ENCODE data around the gene SLMAP. TPM values are rescaled to one million over a fixed set of nuclear protein-coding genes. Genes with fewer than 3 reads are reported as not detected.
"Not testable (repeated sequence)": the region's sequence is repeated elsewhere in the genome, so short reads cannot be mapped to it uniquely, and the experiment has no call there.

The SLMAP gene
- total and polyA plus RNA-seq, 2 of the 4 experiments (the other 2 are of a cell fraction), result 15.5 to 26.5 TPM

GRCh38 chr3:57805674-57806073 is 49.6 kb downstream of the SLMAP start:
- in situ Hi-C loops (cut with MboI; ENCODE audit: low sequenced_read_pairs), result no loop called here
- no peaks in the 10 kb centered on the region; the same call in 1 of the 2 replicates for H3K4me1 ChIP-seq (ENCODE audit: control insufficient read depth, insufficient read depth, low read length)
- no peak overlapping the region for H2BK15ac ChIP-seq (ENCODE audit: low read depth, low read length)
- H3K9me3 ChIP-seq (ENCODE audit: control insufficient read depth, insufficient read depth, low read length), result no peaks in the 10 kb centered on the region
- H2AFZ ChIP-seq (replicated peaks; ENCODE audit: low read length, poor library complexity), result no peak overlapping the region
- no peaks in the 10 kb centered on the region for H3K36me3 ChIP-seq (ENCODE audit: control insufficient read depth, insufficient read depth, low read length)
- dilution Hi-C loops (cut with HindIII; ENCODE audit: low sequenced_read_pairs, unreplicated experiment), result no loop called here
- no peak overlapping the region for H4K91ac ChIP-seq (ENCODE audit: insufficient read depth, low read depth, low read length)
- ATAC-seq (ENCODE audit: low read depth), result peak; percentile 67
- no peak overlapping the region for H3K56ac ChIP-seq (ENCODE audit: extremely low read depth, insufficient read depth, low read length)
- no peak overlapping the region for H3K4me3 ChIP-seq (ENCODE audit: insufficient read depth, low read depth, low read length)
- no peak overlapping the region for H3K18ac ChIP-seq (ENCODE audit: low read depth, low read length)
- no peak overlapping the region for H3K4ac ChIP-seq (ENCODE audit: low read depth, low read length)
- intact Hi-C loops (cut with micrococcal nuclease), result no loop called here
- POLR2A ChIA-PET (ENCODE audit: unreplicated experiment), result no interaction called here
- TF ChIP-seq NFE2L2 (IDR thresholded peaks at IDR 0.05; ENCODE audit: low read depth, low read length), result peak; percentile 74
- peak; percentile 72 for TF ChIP-seq FOS (IDR thresholded peaks at IDR 0.05; ENCODE audit: low read depth, low read length)
- no peak for TF ChIP-seq MXI1 (IDR thresholded peaks at IDR 0.05; ENCODE audit: borderline replicate concordance, low read depth, low read length)
- TF ChIP-seq RCOR1 (IDR thresholded peaks at IDR 0.05; ENCODE audit: insufficient replicate concordance, low read length), result peak; percentile 78
- H2BK120ac ChIP-seq (ENCODE audit: low read depth, low read length), result no peak overlapping the region
- no TSS peak for BruUV-seq (replicated peaks)
- no peak overlapping the region for H2BK20ac ChIP-seq (ENCODE audit: low read depth, low read length)
- peaks cover 41% of the 10 kb centered on the region for H4K20me1 ChIP-seq (ENCODE audit: insufficient read depth, low read length)
- H3K79me1 ChIP-seq (ENCODE audit: low read depth in 1 of 2, low read length in 2 of 2), result peaks cover 25 to 59% of the 10 kb centered on the region in 2 experiments
- peak; percentile 89 for DNase-seq
- H4K5ac ChIP-seq (ENCODE audit: low read depth, low read length), result no peak overlapping the region
- no peak overlapping the region for H4K8ac ChIP-seq (ENCODE audit: low read depth in 2 of 2, low read length in 2 of 2)
- CTCF ChIA-PET, result interaction anchor here (0.6 kb wide), 1 partner anchor 18 kb away, joined by 7 read pairs; no protein-coding TSS in a partner anchor
- no peak overlapping the region for H3K9ac ChIP-seq (ENCODE audit: low read depth, low read length)
- H3K27ac ChIP-seq (ENCODE audit: insufficient read depth, low read length), result no peak overlapping the region
- H3K14ac ChIP-seq (replicated peaks; ENCODE audit: low read depth, low read length), result no peak overlapping the region
- H2BK5ac ChIP-seq (ENCODE audit: low read depth, low read length, poor library complexity, severe bottlenecking), result no peak overlapping the region
- no peak overlapping the region for H3K4me2 ChIP-seq (ENCODE audit: low read depth, low read length)
- peaks cover 16% of the 10 kb centered on the region for H3K9me1 ChIP-seq (ENCODE audit: insufficient read depth, low read length)
- H3K27me3 ChIP-seq (ENCODE audit: control insufficient read depth, insufficient read depth, low read length), result no peaks in the 10 kb centered on the region
- no peak overlapping the region for H3K23ac ChIP-seq (ENCODE audit: low read depth, low read length)
- no peak overlapping the region for H2AK9ac ChIP-seq (replicated peaks; ENCODE audit: low read depth, low read length, poor library complexity)
- H2AK5ac ChIP-seq (ENCODE audit: low read depth, low read length), result no peak overlapping the region
- WGBS, 2 experiments (ENCODE audit: extremely low coverage in 2 of 2, insufficient read length in 1 of 2), result no CpG with 5 or more reads among the region's 1 CpG

- H2BK120ac ChIP-seq (ENCODE audit: low read depth, low read length); H3K4me2 ChIP-seq (ENCODE audit: low read depth, low read length); dilution Hi-C loops (cut with HindIII; ENCODE audit: low sequenced_read_pairs, unreplicated experiment); H4K5ac ChIP-seq (ENCODE audit: low read depth, low read length); H2BK5ac ChIP-seq (ENCODE audit: low read depth, low read length, poor library complexity, severe bottlenecking); H2BK20ac ChIP-seq (ENCODE audit: low read depth, low read length); CTCF ChIA-PET; H3K4me3 ChIP-seq (ENCODE audit: insufficient read depth, low read depth, low read length); H3K27me3 ChIP-seq (ENCODE audit: control insufficient read depth, insufficient read depth, low read length); H2AFZ ChIP-seq (replicated peaks; ENCODE audit: low read length, poor library complexity); H2BK15ac ChIP-seq (ENCODE audit: low read depth, low read length); H3K36me3 ChIP-seq (ENCODE audit: control insufficient read depth, insufficient read depth, low read length); H2AK5ac ChIP-seq (ENCODE audit: low read depth, low read length); H3K9me3 ChIP-seq (ENCODE audit: control insufficient read depth, insufficient read depth, low read length); POLR2A ChIA-PET (ENCODE audit: unreplicated experiment); H3K9ac ChIP-seq (ENCODE audit: low read depth, low read length); H3K14ac ChIP-seq (replicated peaks; ENCODE audit: low read depth, low read length); BruUV-seq (replicated peaks); H4K8ac ChIP-seq (ENCODE audit: low read depth in 2 of 2, low read length in 2 of 2); H2AK9ac ChIP-seq (replicated peaks; ENCODE audit: low read depth, low read length, poor library complexity); H3K4ac ChIP-seq (ENCODE audit: low read depth, low read length); H3K27ac ChIP-seq (ENCODE audit: insufficient read depth, low read length); DNase-seq; intact Hi-C loops (cut with micrococcal nuclease); H3K23ac ChIP-seq (ENCODE audit: low read depth, low read length); H3K18ac ChIP-seq (ENCODE audit: low read depth, low read length); in situ Hi-C loops (cut with MboI; ENCODE audit: low sequenced_read_pairs); H4K91ac ChIP-seq (ENCODE audit: insufficient read depth, low read depth, low read length); H3K56ac ChIP-seq (ENCODE audit: extremely low read depth, insufficient read depth, low read length); ATAC-seq (ENCODE audit: low read depth); H3K4me1 ChIP-seq (ENCODE audit: control insufficient read depth, insufficient read depth, low read length): not testable (repeated sequence)
- no CpG with 5 or more reads among the region's 5 CpGs for WGBS, 2 experiments (ENCODE audit: extremely low coverage in 2 of 2, insufficient read length in 1 of 2)
- peaks cover 16% of the 10 kb centered on the region for H3K9me1 ChIP-seq (ENCODE audit: insufficient read depth, low read length)
- H3K79me1 ChIP-seq (ENCODE audit: low read depth in 1 of 2, low read length in 2 of 2), result peaks cover 23 to 55% of the 10 kb centered on the region in 2 experiments
- peaks cover 39% of the 10 kb centered on the region for H4K20me1 ChIP-seq (ENCODE audit: insufficient read depth, low read length)
These were observed 50.1 kb downstream of the SLMAP start for GRCh38 chr3:57806195-57806594.
